GM18499 (cell line): ENCODE measurements around the gene POGZ.
"Not testable (repeated sequence)": the region's sequence is repeated elsewhere in the genome, so short reads cannot be mapped to it uniquely, and the experiment has no call there.

ENCODE experiments used
- ATAC-seq: cut with Tn5 transposase; IDR thresholded peaks from one replicate; pipeline ENCODE4 v1.9.1; 2021; ENCODE audit warnings: moderate number of reproducible peaks; ENCODE audit not compliant: insufficient read depth, unreplicated experiment

The POGZ gene

GRCh38 chr1:151433827-151434226 lies 25.5 kb downstream of the POGZ start:
- not testable (repeated sequence) for ATAC-seq

- no peak for ATAC-seq
These were observed 31.2 kb downstream of the POGZ start for GRCh38 chr1:151428068-151428467.

DNA sequence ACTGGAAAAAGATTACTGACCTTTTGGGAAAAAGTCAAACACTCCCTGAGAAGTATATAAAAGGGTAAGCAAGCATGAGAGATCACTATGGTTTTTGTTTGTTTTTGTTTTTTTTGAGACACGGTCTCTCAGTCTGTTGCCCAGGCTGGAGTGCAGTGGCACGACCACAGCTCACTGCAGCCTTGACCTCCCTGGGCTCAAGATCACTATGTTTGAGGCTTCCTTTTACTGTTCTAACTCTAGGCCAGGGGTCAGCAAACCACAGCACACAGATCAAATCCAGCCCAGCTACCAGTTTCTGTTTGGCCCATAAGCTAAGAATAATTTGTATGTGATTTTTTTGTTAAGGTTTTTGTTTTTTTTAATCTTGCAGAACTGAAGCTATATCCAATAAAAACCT lies 34.2 kb downstream of the POGZ start:
- ATAC-seq = no peak

GRCh38 chr1:151419819-151420218 lies 39.5 kb downstream of the POGZ start:
- ATAC-seq = no peak

DNA sequence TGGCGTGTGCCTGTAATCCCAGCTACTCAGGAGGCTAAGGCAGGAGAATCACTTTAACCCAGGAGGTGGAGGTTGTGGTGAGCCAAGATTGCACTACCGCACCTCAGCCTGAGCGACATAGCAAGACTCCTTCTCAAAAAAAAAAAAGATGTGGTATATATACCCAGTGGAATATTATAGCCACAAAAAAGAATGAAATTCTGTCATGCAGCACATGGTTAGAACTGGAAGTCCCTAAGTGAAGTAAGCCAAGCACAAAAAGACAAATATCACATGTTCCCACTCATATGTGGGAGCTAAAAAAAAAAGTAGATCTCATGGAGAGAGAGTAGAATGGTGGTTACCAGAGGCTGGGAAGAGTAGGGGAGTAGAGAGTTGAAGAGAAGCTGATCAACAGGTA lies 41.2 kb downstream of the POGZ start:
- no peak for ATAC-seq

DNA sequence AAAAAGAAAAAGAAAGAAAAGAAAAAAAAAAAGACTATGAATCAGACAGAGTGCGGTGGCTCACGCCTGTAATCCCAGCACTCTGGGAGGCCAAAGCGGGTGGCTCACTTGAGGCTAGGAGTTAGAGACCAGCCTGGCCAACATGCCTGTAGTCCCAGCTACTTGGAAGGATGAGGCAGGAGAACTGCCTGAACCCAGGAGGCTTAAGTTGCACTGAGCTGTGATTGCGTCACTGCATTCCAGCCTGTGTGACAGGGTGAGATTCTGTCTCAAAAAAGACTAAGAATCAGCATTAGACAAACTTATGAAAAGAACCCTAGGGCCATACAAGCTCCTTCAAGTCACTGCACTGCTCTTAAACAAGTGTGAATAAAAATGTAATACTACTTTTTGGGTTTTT lies 43.1 kb downstream of the POGZ start:
- no peak for ATAC-seq

DNA sequence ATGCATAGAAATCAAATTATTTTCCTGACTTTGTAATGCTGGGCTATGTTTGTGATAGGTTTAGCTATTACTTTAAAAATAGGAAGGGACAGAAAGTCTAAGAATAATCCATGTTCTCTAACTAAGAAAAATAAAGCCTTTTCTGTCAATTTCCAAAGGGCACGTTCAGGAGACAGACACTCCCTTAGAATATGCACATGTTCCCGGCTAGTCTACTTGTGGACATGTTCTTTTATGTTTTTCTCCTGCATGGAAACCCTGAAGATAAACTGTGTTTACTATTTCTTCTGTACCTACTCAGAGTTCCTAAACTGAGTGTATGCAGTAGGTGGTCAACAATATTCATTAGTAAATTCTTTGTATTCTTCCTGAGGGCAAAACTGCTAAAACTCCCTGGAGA lies 47.4 kb downstream of the POGZ start:
- ATAC-seq = no peak

- ATAC-seq = no peak
These were observed 50.4 kb downstream of the POGZ start for GRCh38 chr1:151408891-151409290.

DNA sequence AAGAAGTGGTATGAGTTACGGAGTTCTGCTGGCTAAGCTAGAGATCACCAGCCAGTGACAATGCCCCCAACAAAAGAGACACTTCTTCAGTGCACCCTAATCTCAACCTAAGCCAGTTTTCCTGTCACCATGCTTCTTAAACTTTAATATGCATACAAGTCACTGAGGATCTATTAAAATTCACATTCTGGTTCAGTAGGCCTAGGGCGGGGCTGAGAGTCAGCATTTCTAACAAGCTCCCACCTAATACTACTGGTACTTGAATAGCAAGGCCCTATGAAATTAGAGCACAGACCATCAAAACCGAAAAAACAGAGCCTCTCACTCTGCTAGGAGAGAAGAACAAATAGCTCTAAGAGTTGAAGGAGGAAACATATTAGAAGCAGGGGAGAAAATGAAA lies 52.0 kb downstream of the POGZ start:
- ATAC-seq = no peak

DNA sequence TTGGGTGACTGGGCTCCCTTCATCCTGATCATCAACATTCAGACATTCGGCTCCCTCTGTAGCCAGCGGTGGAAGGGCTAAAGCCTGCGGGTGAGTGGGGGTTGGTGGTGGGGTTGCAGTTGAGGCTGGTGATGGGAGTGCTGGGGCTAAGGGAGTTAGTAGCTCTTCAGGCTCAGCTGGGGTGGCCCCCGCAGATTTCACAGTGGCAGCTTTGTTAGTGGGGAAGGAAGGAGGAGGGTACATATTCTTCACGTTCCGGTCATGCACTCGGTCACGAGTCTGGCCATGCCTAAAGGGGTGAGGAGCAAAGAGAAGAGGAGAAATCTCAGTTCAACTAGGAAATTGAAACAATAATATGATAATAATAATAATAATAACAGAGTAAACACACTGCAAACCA lies 53.1 kb downstream of the POGZ start:
- ATAC-seq = no peak

DNA sequence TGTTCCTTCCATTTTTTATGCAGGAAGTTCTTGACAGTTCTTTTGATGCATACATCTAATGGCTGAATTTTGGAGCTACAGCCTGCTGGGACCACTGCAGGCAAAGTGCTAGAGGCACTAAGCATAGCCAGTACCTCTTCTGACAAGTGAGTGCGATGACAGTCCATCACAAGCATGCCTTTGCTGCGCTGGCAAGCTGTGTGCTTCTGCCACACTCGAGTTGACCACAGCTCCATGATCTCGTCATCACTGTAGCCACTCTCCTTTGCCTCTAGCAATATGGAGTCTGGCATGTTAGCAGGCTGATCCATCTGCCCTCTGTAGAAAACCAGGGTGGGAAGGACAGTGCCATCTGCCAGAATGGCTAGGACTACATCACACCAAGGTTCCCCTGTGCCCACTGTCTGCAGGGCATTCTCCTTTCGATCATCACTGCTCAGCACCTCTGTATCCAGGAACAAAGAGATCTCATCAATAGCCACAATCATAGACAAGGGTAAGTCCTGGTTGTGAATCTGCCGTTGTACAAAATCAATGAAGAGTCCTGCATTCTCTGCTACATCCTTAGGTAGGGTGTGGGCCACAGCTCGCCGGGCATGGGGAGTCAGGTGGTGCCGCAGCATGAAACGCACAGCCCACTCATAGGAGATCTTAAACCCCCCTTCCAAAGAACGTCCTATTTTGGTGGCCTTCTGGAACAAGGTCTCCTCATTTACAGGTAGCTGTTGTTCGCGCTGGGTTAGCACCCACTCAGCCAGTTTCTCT lies 53.9 kb downstream of the POGZ start:
- no peak for ATAC-seq

GRCh38 chr1:151403612-151404011 lies 55.7 kb downstream of the POGZ start:
- ATAC-seq = no peak

DNA sequence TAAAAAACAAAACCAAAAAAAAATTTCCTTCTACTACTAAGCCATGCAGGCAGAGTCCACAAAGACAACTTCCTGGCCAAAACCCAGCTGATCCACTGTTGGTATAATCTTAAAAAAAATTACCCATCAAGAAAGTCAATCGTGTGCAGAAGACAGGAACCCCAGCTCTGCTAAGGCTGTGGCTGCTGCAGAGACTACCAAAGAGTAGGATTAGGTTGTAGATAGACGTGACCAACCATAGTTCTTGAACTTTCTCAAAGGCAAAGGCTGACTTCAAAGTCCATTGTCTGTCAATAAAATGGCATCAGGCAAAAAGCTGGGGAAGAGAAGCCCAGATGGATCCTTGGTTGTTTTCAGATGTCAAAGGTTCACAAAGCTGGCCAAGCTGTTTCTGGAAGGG lies 56.5 kb downstream of the POGZ start:
- no peak for ATAC-seq

DNA sequence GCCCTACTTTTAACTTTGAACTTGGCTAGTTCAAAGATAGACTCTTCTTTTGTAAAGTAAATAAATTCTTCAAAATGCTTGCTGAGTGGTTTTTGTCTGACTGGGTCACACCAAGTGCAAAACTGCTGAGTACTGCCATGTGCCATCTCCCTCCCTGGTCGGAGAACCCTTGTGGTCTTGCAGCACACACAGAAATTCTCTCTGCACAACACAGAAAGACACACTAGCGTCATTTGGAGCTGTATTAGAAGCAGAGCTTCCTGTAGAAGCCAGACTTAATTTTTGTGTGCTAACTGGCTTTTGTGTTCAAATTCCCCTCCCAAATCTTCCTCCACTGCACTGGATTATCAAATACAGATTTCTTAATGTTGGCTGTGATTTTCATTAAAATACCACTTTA lies 57.4 kb downstream of the POGZ start:
- ATAC-seq = no peak

DNA sequence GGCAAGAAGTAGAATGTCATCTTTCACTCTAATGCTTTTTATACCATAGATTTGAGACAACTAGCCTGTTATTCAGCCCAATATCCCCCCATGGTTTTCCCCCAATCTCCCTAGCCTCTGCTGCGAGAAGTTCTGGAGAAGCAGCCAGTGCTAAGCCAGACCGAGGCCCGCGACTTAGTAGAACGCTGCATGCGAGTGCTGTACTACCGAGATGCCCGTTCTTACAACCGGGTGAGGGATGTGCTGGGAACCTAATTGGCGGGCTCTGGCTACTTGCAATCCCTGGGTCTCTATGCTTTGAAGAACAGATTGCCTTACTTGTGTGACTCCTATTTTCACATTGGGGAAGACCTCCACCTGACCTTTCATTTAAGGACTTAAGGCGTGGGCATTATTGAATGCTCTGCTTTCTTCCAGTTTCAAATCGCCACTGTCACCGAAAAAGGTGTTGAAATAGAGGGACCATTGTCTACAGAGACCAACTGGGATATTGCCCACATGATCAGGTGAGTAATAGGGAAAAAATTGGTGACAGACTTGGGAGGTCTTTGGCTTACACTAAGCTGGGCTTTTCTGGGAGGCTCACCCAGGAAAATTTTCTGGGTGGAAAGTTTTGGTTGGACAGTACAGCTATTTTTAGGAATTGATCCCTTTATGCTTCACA lies 58.0 kb downstream of the POGZ start:
- ATAC-seq = no peak

GRCh38 chr1:151399324-151400171 lies 59.7 kb downstream of the POGZ start, which contains the start of gene PSMB4:
Gene PSMB4 (plus strand): TSS chr1:151399573. CDS start chr1:151399588, 15 bp downstream.
- no peak for ATAC-seq

- ATAC-seq = not testable (repeated sequence)
These were observed 63.0 kb downstream of the POGZ start for GRCh38 chr1:151396265-151396664.

- ATAC-seq = no peak
These were observed 65.7 kb downstream of the POGZ start for GRCh38 chr1:151393583-151393982.

DNA sequence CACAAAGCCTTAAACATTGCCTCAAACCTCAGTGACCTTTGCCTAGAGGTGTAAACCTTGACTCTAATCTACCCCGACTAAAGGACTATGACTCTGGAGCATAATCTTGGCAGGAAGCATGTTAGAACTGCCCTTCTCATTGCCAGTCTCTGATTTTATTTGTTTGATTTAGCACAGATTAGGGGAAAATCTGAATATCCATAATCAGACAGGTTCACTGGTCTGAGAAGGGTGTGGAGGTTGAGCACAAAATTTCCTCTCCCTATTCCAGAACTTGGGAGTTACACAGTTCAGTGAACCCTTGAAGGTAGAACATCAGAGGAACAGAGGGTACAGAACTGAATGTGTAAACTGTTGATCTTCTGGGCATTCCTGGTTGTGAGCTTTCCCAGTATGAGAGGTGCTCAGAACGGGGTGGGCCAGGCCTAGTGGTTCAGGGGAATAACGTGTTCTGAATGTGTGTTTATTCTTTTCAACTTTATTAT lies 68.2 kb downstream of the POGZ start:
- ATAC-seq = no peak

DNA sequence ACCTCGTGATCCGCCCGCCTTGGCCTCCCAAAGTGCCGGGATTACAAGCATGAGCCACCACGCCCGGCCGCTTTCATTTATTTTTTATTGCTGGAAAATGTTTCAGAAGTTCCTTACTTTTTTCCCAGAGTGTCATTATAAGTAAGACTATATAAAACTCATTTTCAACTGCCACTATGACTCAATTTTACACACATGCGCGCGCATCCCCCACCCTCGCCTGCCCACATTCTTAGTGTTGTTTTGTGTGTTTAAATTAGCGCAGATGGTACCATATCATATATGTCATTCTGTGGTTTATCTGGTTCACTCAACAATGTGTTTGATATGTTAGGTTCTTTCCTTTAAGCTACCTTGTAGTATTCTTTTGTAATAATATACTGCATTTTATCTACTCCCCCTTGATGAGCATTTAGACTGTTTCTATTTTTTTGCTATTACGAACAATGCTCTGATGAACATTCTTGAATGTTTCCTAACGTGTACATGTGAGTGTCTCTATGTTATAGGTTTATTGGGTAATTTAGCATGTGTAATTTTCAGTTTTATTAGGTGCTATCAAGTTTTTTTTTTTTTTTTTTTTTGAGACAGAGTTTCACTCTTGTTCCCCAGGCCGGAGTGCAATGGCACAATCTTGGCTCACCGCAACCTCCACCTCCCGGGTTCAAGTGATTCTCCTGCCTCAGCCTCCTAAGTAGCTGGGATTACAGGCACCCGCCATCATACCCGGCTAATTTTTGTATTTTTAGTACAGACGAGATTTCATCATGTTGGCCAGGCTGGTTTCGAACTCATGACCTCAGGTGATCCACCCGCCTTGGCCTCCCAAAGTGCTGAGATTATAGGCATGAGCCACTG lies 68.8 kb downstream of the POGZ start:
- not testable (repeated sequence) for ATAC-seq
